Measurements from ENCODE around the gene IFNL1. TPM values are rescaled to one million over a fixed set of nuclear protein-coding genes. Genes with fewer than 3 reads are reported as not detected.

IFNL1 gene
- total RNA-seq, 2 experiments from 2014 or later = not detected

DNA sequence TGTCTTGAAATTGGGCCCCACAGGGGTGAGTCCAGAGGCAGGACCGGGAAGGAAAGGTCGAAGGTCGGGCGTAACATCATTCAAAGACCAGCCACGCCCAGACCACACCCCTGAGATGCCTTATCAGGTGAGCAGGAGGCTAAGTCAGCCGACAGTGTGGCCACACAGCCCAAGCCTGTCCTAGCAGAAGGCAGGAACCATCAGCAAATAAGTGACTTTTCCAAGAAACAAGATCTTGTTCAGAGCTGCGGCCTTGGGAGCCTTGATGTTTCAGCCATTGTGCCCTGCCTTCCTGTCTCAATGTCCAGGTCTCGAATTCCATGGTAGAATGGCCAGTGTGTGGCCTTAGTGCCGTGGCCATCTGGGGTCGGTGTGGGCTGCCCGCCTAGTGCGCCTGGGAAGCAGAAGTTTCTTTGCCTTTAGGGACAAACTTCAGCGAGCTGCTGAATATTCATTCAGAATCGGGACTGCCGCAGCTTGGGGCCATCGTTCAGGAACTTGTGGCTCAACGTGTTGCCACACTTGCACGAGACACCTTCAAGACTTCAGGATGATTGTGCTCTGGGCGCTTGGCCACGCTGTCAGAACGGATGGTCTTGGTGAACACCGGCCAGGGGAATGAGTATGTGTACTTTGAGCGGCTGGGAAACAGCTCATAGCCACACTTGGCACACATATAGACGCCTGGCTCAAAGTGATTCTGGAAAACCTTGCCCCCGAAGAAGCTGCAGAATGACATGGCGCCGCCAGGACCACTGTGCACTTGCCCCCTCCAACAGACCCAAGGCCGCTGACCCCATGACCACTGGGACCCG, 41.5 kb upstream of the IFNL1 start:
- no peak overlapping the region for H3K4me2 ChIP-seq (ENCODE audit: low read length)
- intact Hi-C loops (cut with micrococcal nuclease; ENCODE audit: unreplicated experiment) = no loop called here
- TF ChIP-seq, protein P1, sequence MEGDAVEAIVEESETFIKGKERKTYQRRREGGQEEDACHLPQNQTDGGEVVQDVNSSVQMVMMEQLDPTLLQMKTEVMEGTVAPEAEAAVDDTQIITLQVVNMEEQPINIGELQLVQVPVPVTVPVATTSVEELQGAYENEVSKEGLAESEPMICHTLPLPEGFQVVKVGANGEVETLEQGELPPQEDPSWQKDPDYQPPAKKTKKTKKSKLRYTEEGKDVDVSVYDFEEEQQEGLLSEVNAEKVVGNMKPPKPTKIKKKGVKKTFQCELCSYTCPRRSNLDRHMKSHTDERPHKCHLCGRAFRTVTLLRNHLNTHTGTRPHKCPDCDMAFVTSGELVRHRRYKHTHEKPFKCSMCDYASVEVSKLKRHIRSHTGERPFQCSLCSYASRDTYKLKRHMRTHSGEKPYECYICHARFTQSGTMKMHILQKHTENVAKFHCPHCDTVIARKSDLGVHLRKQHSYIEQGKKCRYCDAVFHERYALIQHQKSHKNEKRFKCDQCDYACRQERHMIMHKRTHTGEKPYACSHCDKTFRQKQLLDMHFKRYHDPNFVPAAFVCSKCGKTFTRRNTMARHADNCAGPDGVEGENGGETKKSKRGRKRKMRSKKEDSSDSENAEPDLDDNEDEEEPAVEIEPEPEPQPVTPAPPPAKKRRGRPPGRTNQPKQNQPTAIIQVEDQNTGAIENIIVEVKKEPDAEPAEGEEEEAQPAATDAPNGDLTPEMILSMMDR (conservative IDR thresholded peaks at IDR 0.05; ENCODE audit: low read length) = no peak
- no peak for TF ChIP-seq EZH2phosphoT487 (IDR thresholded peaks at IDR 0.05; ENCODE audit: borderline replicate concordance, low read depth, low read length)
- no peak for DNase-seq (ENCODE audit: low spot score)
- no peak overlapping the region for H3K27ac ChIP-seq (ENCODE audit: low read depth, low read length, poor library complexity, severe bottlenecking)
- H3K4me3 ChIP-seq (ENCODE audit: low read depth, low read length, poor library complexity, severe bottlenecking) = no peak overlapping the region
- no peaks in the 10 kb centered on the region for H3K9me2 ChIP-seq (ENCODE audit: insufficient read depth, low read length)
- no peaks in the 10 kb centered on the region for H3K79me2 ChIP-seq (ENCODE audit: insufficient read depth, low read depth, low read length)
- H3K36me3 ChIP-seq (ENCODE audit: insufficient read depth, low read length) = no peaks in the 10 kb centered on the region
- no peaks in the 10 kb centered on the region for H3K4me1 ChIP-seq (ENCODE audit: insufficient read depth, low read length, poor library complexity, severe bottlenecking)
- POLR2A ChIA-PET = no interaction called here
- H3K9me3 ChIP-seq (ENCODE audit: low read length) = no peaks in the 10 kb centered on the region
- no peaks in the 10 kb centered on the region for H4K20me1 ChIP-seq (ENCODE audit: insufficient read depth, low read length)
- no TSS peak for BruUV-seq (replicated peaks)
- CTCF ChIA-PET (ENCODE audit: unreplicated experiment) = interaction anchor here (0.6 kb wide), 1 partner anchor 17 kb away, joined by 7 read pairs; no protein-coding TSS in a partner anchor
- no peak overlapping the region for H2AFZ ChIP-seq (ENCODE audit: low read length)

- Histone ChIP-seq H3K79me2 (ENCODE audit: insufficient read depth, low read depth, low read length) (no peaks in the 10 kb centered on the region), H3K36me3 (ENCODE audit: insufficient read depth, low read length) (no peaks in the 10 kb centered on the region), H3K27ac (ENCODE audit: low read depth, low read length, poor library complexity, severe bottlenecking) (no peak overlapping the region), H3K4me2 (ENCODE audit: low read length) (no peak overlapping the region), H3K4me1 (ENCODE audit: insufficient read depth, low read length, poor library complexity, severe bottlenecking) (no peaks in the 10 kb centered on the region), H4K20me1 (ENCODE audit: insufficient read depth, low read length) (no peaks in the 10 kb centered on the region), H2AFZ (ENCODE audit: low read length) (no peak overlapping the region), H3K4me3 (ENCODE audit: low read depth, low read length, poor library complexity, severe bottlenecking) (no peak overlapping the region), H3K9me3 (ENCODE audit: low read length) (no peaks in the 10 kb centered on the region), H3K9me2 (ENCODE audit: insufficient read depth, low read length) (no peaks in the 10 kb centered on the region)
- TF ChIP-seq, protein P1 (conservative IDR thresholded peaks at IDR 0.05; ENCODE audit: low read length) = no peak
- TF ChIP-seq EZH2phosphoT487 (IDR thresholded peaks at IDR 0.05; ENCODE audit: borderline replicate concordance, low read depth, low read length) = no peak
- BruUV-seq (replicated peaks) = no TSS peak
- ChIA-PET POLR2A (no interaction called here), CTCF (ENCODE audit: unreplicated experiment) (no interaction called here)
- intact Hi-C loops (cut with micrococcal nuclease; ENCODE audit: unreplicated experiment) = no loop called here
- no peak for DNase-seq (ENCODE audit: low spot score)
These were observed 39.0 kb upstream of the IFNL1 start for GRCh38 chr19:39257227-39257626.

DNA sequence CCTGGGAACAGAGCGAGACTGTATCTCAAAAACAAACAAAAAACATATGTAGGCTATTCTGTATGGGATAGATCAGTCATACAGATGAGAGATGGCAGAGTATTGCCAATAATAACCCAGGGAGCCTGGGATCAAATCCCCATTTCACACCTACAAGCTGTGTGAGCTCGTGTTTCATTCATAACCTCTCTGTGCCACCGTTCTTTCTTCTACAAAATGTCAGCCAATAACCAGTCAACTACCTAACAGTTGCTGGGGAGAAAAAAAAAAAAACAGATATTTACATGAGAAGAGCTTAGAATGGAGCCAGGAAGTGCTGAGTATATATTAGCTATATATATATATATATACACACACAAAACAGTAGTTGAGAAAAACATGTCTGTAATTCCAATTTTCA, 34.5 kb upstream of the IFNL1 start:
- intact Hi-C loops (cut with micrococcal nuclease; ENCODE audit: unreplicated experiment) = no loop called here
- Histone ChIP-seq H3K36me3 (ENCODE audit: insufficient read depth, low read length) (no peaks in the 10 kb centered on the region), H3K4me1 (ENCODE audit: insufficient read depth, low read length, poor library complexity, severe bottlenecking) (no peaks in the 10 kb centered on the region), H3K4me3 (ENCODE audit: low read depth, low read length, poor library complexity, severe bottlenecking) (no peak overlapping the region), H3K9me3 (ENCODE audit: low read length) (no peaks in the 10 kb centered on the region), H3K4me2 (ENCODE audit: low read length) (no peak overlapping the region), H3K9me2 (ENCODE audit: insufficient read depth, low read length) (no peaks in the 10 kb centered on the region), H3K79me2 (ENCODE audit: insufficient read depth, low read depth, low read length) (no peaks in the 10 kb centered on the region), H2AFZ (ENCODE audit: low read length) (no peak overlapping the region), H3K27ac (ENCODE audit: low read depth, low read length, poor library complexity, severe bottlenecking) (no peak overlapping the region), H4K20me1 (ENCODE audit: insufficient read depth, low read length) (no peaks in the 10 kb centered on the region)
- ChIA-PET CTCF (ENCODE audit: unreplicated experiment) (no interaction called here), POLR2A (interaction anchor here (0.6 to 1.0 kb wide), 3 partner anchors 11 to 293 kb away, joined by 3 to 4 read pairs (median 3); no protein-coding TSS in a partner anchor)
- no TSS peak for BruUV-seq (replicated peaks)
- DNase-seq (ENCODE audit: low spot score) = no peak
- no peak for TF ChIP-seq EZH2phosphoT487 (IDR thresholded peaks at IDR 0.05; ENCODE audit: borderline replicate concordance, low read depth, low read length)
- TF ChIP-seq, protein P1 (conservative IDR thresholded peaks at IDR 0.05; ENCODE audit: low read length) = no peak
